H1 (cell line): ENCODE measurements around the gene TNN. TPM values are rescaled to one million over a fixed set of nuclear protein-coding genes. Genes with fewer than 3 reads are reported as not detected.

Experiments
- CTCF ChIA-PET: fragments of 300-600 bp; sonication (Branson Sonifier 250); formaldehyde crosslinking; loops from one replicate; lab custom pipeline; 2021; ENCODE audit not compliant: partially characterized antibody; lab: Charles Lee
- POLR2A ChIA-PET: fragments of 300-600 bp; sonication (Branson Sonifier 250); formaldehyde crosslinking; loops from one replicate; lab custom pipeline; 2021; ENCODE audit warnings: inconsistent platforms; ENCODE audit not compliant: partially characterized antibody; lab: Charles Lee
- DNase-seq, 2 experiments: peaks; one replicate each; pipeline versions ENCODE4 v3.0.0 to v3.0.0-alpha.2; 2010 to 2022; ENCODE audit warnings: low spot score in 2 of 2, low read depth in 1 of 2, mixed read lengths in 1 of 2
- FAIRE-seq: peaks from 2 replicates; lab custom pipeline; 2011; peaks lifted over from hg19 to GRCh38; lab: Jason Lieb, UNC
- H2AFZ ChIP-seq: 2 replicates; pipeline ENCODE4 v1.8.1; 2012; ENCODE audit warnings: low read length, inconsistent platforms
- H2AK5ac ChIP-seq: 2 replicates; pipeline ENCODE4 v1.6.1; 2013; ENCODE audit warnings: low read depth, low read length
- H2BK120ac ChIP-seq: replicated peaks from 2 replicates; pipeline ENCODE3; 2013; ENCODE audit warnings: low read depth, low read length, inconsistent platforms
- H2BK12ac ChIP-seq: 2 replicates; pipeline ENCODE4 v1.6.1; 2013; ENCODE audit warnings: low read depth, low read length
- H2BK15ac ChIP-seq: 2 replicates; pipeline ENCODE4 v1.6.1; 2013; ENCODE audit warnings: low read length
- H2BK20ac ChIP-seq: 2 replicates; pipeline ENCODE4 v1.6.1; 2013; ENCODE audit warnings: low read length
- H2BK5ac ChIP-seq: 2 replicates; pipeline ENCODE4 v1.6.1; 2013; ENCODE audit warnings: low read depth, low read length
- H3K14ac ChIP-seq: 2 replicates; pipeline ENCODE4 v1.6.1; 2013; ENCODE audit warnings: inconsistent platforms; ENCODE audit not compliant: insufficient read length
- H3K18ac ChIP-seq: 2 replicates; pipeline ENCODE4 v1.6.1; 2013; ENCODE audit warnings: low read length; ENCODE audit errors: extremely low read depth
- H3K23ac ChIP-seq: 2 replicates; pipeline ENCODE4 v1.6.1; 2013; ENCODE audit warnings: inconsistent platforms; ENCODE audit not compliant: insufficient read length
- H3K23me2 ChIP-seq: 2 replicates; pipeline ENCODE4 v1.6.1; 2013; ENCODE audit warnings: low read depth, low read length
- H3K27ac ChIP-seq: 2 replicates; pipeline ENCODE4 v1.6.1; 2011; ENCODE audit warnings: low read depth, low read length, inconsistent platforms
- H3K27me3 ChIP-seq, 4 experiments: replicated peaks in 1 of 4; 1 replicate in 1 of 4; 2 replicates in 3 of 4; pipeline versions ENCODE4 v1.6.1 to v1.8.1; 2011 to 2013; ENCODE audit warnings: low read length in 3 of 4, mild to moderate bottlenecking in 3 of 4, inconsistent platforms in 2 of 4, mixed read lengths in 2 of 4, moderate library complexity in 1 of 4; ENCODE audit not compliant: control insufficient read depth in 3 of 4, insufficient read depth in 3 of 4; ENCODE audit errors: extremely low read depth in 1 of 4
- H3K36me3 ChIP-seq, 4 experiments: 2 replicates each; pipeline versions ENCODE4 v1.6.1 to v1.8.1; 2011 to 2013; ENCODE audit warnings: mild to moderate bottlenecking in 4 of 4, low read length in 3 of 4, moderate library complexity in 2 of 4, control low read depth in 1 of 4, inconsistent platforms in 1 of 4; ENCODE audit not compliant: insufficient read depth in 4 of 4, control insufficient read depth in 2 of 4
- H3K4ac ChIP-seq: replicated peaks from 2 replicates; pipeline ENCODE3; 2013; ENCODE audit warnings: low read length, low read depth, mixed read lengths, inconsistent platforms; ENCODE audit not compliant: insufficient read length
- H3K4me1 ChIP-seq, 4 experiments: replicated peaks in 1 of 4; 1 replicate in 1 of 4; 2 replicates in 3 of 4; pipeline versions ENCODE4 v1.6.1 to v1.8.1; 2011 to 2013; ENCODE audit warnings: low read length in 3 of 4, inconsistent platforms in 2 of 4, mixed read lengths in 1 of 4; ENCODE audit not compliant: insufficient read depth in 4 of 4, control insufficient read depth in 3 of 4
- H3K4me2 ChIP-seq, 2 experiments: 2 replicates each; pipeline versions ENCODE4 v1.6.1 to v1.8.1; 2011 to 2013; ENCODE audit warnings: low read depth in 2 of 2, low read length in 2 of 2, control low read depth in 1 of 2, inconsistent platforms in 1 of 2, mild to moderate bottlenecking in 1 of 2; ENCODE audit not compliant: insufficient read depth in 1 of 2
- H3K4me3 ChIP-seq, 4 experiments: fragments of 200-600, 300-600 bp in 1 of 4; sonication (generic), shearing (Covaris generic), sonication (Bioruptor Twin) in 1 of 4; 2 replicates each; pipeline versions ENCODE4 v1.5.1 to v1.8.1; 2011 to 2016; ENCODE audit warnings: low read length in 4 of 4, low read depth in 3 of 4, control low read depth in 2 of 4, inconsistent platforms in 2 of 4, mild to moderate bottlenecking in 2 of 4, mixed read lengths in 1 of 4, moderate library complexity in 1 of 4; ENCODE audit not compliant: insufficient read depth in 2 of 4; ENCODE audit errors: extremely low read depth in 1 of 4
- H3K56ac ChIP-seq: replicated peaks from 2 replicates; pipeline ENCODE3; 2013; ENCODE audit warnings: low read depth, mild to moderate bottlenecking, mixed read lengths, low read length, inconsistent platforms; ENCODE audit not compliant: insufficient read length
- H3K79me1 ChIP-seq: 2 replicates; pipeline ENCODE4 v1.6.1; 2013; ENCODE audit warnings: low read depth, low read length, control low read depth
- H3K79me2 ChIP-seq, 2 experiments: 2 replicates each; pipeline versions ENCODE4 v1.6.1 to v1.8.1; 2012 to 2013; ENCODE audit warnings: low read length in 2 of 2, mild to moderate bottlenecking in 2 of 2, inconsistent platforms in 1 of 2; ENCODE audit not compliant: insufficient read depth in 2 of 2, control insufficient read depth in 1 of 2
- H3K9ac ChIP-seq, 4 experiments: replicated peaks in 1 of 4; 1 replicate in 1 of 4; 2 replicates in 3 of 4; pipeline versions ENCODE4 v1.6.1 to v1.8.1; 2011 to 2013; ENCODE audit warnings: low read depth in 3 of 4, low read length in 3 of 4, control low read depth in 2 of 4, mild to moderate bottlenecking in 2 of 4, moderate library complexity in 2 of 4, inconsistent platforms in 1 of 4; ENCODE audit errors: extremely low read depth in 1 of 4
- H3K9me3 ChIP-seq, 2 experiments: 2 replicates each; pipeline versions ENCODE4 v1.6.1 to v1.8.1; 2012 to 2013; ENCODE audit warnings: mild to moderate bottlenecking in 2 of 2, moderate library complexity in 2 of 2, control low read depth in 1 of 2, inconsistent platforms in 1 of 2, low read depth in 1 of 2, low read length in 1 of 2, mixed read lengths in 1 of 2; ENCODE audit not compliant: insufficient read depth in 2 of 2
- H4K20me1 ChIP-seq, 2 experiments: replicated peaks in 1 of 2; 2 replicates each; pipeline versions ENCODE3 to v1.8.1; 2011 to 2013; ENCODE audit warnings: inconsistent platforms in 2 of 2, low read length in 2 of 2, mild to moderate bottlenecking in 1 of 2; ENCODE audit not compliant: insufficient read depth in 2 of 2, control insufficient read depth in 1 of 2
- H4K5ac ChIP-seq: 2 replicates; pipeline ENCODE4 v1.6.1; 2013; ENCODE audit warnings: low read length, low read depth, mixed read lengths, inconsistent platforms; ENCODE audit not compliant: insufficient read length
- H4K8ac ChIP-seq: 2 replicates; pipeline ENCODE4 v1.8.0; 2013; ENCODE audit warnings: mild to moderate bottlenecking, moderate library complexity, low read length, inconsistent platforms; ENCODE audit not compliant: insufficient read depth; ENCODE audit errors: extremely low read depth
- H4K91ac ChIP-seq: replicated peaks from 2 replicates; pipeline ENCODE3; 2013; ENCODE audit warnings: low read length, mixed read lengths, inconsistent platforms; ENCODE audit not compliant: insufficient read length
- BACH1 ChIP-seq: IDR thresholded peaks from 2 replicates; pipeline ENCODE4 v1.6.1; 2012; ENCODE audit warnings: low read length, improper control_type of control experiment
- BCL11A ChIP-seq, 2 experiments: IDR thresholded peaks; one replicate each; pipeline ENCODE4 v1.6.1; 2011; ENCODE audit warnings: low read depth in 2 of 2, low read length in 2 of 2, mild to moderate bottlenecking in 2 of 2
- BRCA1 ChIP-seq: IDR thresholded peaks from 2 replicates; pipeline ENCODE4 v1.6.1; 2012; ENCODE audit warnings: low read depth, low read length, improper control_type of control experiment
- CHD2 ChIP-seq: IDR thresholded peaks from 2 replicates; pipeline ENCODE4 v1.6.1; 2012; ENCODE audit warnings: low read length, improper control_type of control experiment
- E2F6 ChIP-seq: IDR thresholded peaks from 2 replicates; pipeline ENCODE4 v1.6.1; 2012; ENCODE audit warnings: inconsistent platforms
- EP300 ChIP-seq, 2 experiments: IDR thresholded peaks; 1 replicate in 1 of 2; 2 replicates in 1 of 2; pipeline ENCODE4 v1.6.1; 2011 to 2012; ENCODE audit warnings: low read depth in 2 of 2, low read length in 2 of 2, mild to moderate bottlenecking in 2 of 2, borderline replicate concordance in 1 of 2, inconsistent platforms in 1 of 2, moderate library complexity in 1 of 2
- EZH2 ChIP-seq: fragments of 200-600 bp; sonication (generic); IDR thresholded peaks from 2 replicates; pipeline ENCODE4 v1.7.1; 2012; ENCODE audit warnings: low read depth, mild to moderate bottlenecking, moderate library complexity, low read length, inconsistent platforms; ENCODE audit not compliant: severe bottlenecking
- MAFK ChIP-seq: IDR thresholded peaks from 2 replicates; pipeline ENCODE4 v1.6.1; 2012; ENCODE audit warnings: low read depth, mild to moderate bottlenecking, improper control_type of control experiment, low read length
- NRF1 ChIP-seq: IDR thresholded peaks from 2 replicates; pipeline ENCODE4 v1.6.1; 2011; ENCODE audit warnings: mild to moderate bottlenecking, low read depth, low read length, improper control_type of control experiment
- POLR2A ChIP-seq, 2 experiments: IDR thresholded peaks; 1 replicate in 1 of 2; 2 replicates in 1 of 2; pipeline ENCODE4 v1.6.1; 2011; ENCODE audit warnings: low read depth in 2 of 2, low read length in 2 of 2, mild to moderate bottlenecking in 2 of 2; ENCODE audit errors: control extremely low read depth in 1 of 2
- SIN3A ChIP-seq, 2 experiments: IDR thresholded peaks in 1 of 2; conservative IDR thresholded peaks in 1 of 2; 2 replicates each; pipeline ENCODE4 v1.6.1; 2011 to 2012; ENCODE audit warnings: low read length in 2 of 2, improper control_type of control experiment in 1 of 2, low read depth in 1 of 2, mild to moderate bottlenecking in 1 of 2
- SP1 ChIP-seq: IDR thresholded peaks from 2 replicates; pipeline ENCODE4 v1.6.1; 2011; ENCODE audit warnings: low read depth, low read length
- TAF1 ChIP-seq: IDR thresholded peaks from 2 replicates; pipeline ENCODE4 v1.6.1; 2011; ENCODE audit warnings: mild to moderate bottlenecking, low read depth, low read length
- TEAD4 ChIP-seq: IDR thresholded peaks from 2 replicates; pipeline ENCODE4 v1.6.1; 2012; ENCODE audit warnings: low read depth, low read length, inconsistent platforms, mixed read lengths
- YY1 ChIP-seq: IDR thresholded peaks from 2 replicates; pipeline ENCODE4 v1.6.1; 2011; ENCODE audit warnings: low read depth, mild to moderate bottlenecking, low read length
- WGBS, 2 experiments: shearing (Covaris generic) in 1 of 2; methylation state at CpG; one replicate each; pipeline versions ENCODE4 v1.1.6 to v1.1.7; 2013 to 2015; ENCODE audit warnings: low lambda C conversion rate in 2 of 2, mixed read lengths in 2 of 2, inconsistent platforms in 1 of 2, low coverage in 1 of 2, missing lambda C conversion rate in 1 of 2; ENCODE audit not compliant: insufficient replicate concordance in 2 of 2, insufficient coverage in 1 of 2, insufficient read length in 1 of 2; ENCODE audit errors: extremely low coverage in 1 of 2, missing lambda C conversion rate in 1 of 2; 5-methylcytosine and 5-hydroxymethylcytosine counted together
- polyA plus RNA-seq, 7 experiments: library from polyadenylated mRNA; depleted of rRNA in 3 of 7; stranded (reverse) in 5 of 7; unstranded in 2 of 7; fragments of >200 nt in 5 of 7; fragments of 200-250 nt in 2 of 7; gene quantifications; 1 replicate in 5 of 7; 2 replicates in 1 of 7; 4 replicates in 1 of 7; pipeline versions ENCODE4 v1.2.1 to v1.2.3, GENCODE V29; 2011 to 2013; ENCODE audit warnings: missing spikeins in 2 of 7, mixed read lengths in 2 of 7
- total RNA-seq: library from RNA; stranded (reverse); fragmentation: NEBNext Ultra II Directional; extraction: Animal tissue kit (Norgen Biotek cat#: 25700); gene quantifications from 2 replicates; pipeline ENCODE4 v1.2.1, GENCODE V29; 2021

Gene TNN
- total and polyA plus RNA-seq, 2 of the 8 experiments (the other 6 are each of a cell fraction or from before 2014, with no cell fraction given): 0.21 to 0.30 TPM

GRCh38 chr1:175097361-175097760, 29.7 kb downstream of the TNN start:
- H2BK15ac ChIP-seq: no peak overlapping the region
- no peak overlapping the region for H3K9ac ChIP-seq
- H3K27ac ChIP-seq: no peak overlapping the region
- no peak overlapping the region for H4K91ac ChIP-seq
- no peaks in the 10 kb centered on the region for H3K4me1 ChIP-seq
- no peaks in the 10 kb centered on the region for H3K36me3 ChIP-seq
- H2BK5ac ChIP-seq: no peak overlapping the region
- H3K79me1 ChIP-seq: no peaks in the 10 kb centered on the region
- H4K8ac ChIP-seq: no peak overlapping the region
- FAIRE-seq (no peak), DNase-seq (no peak)
- no peak overlapping the region for H3K56ac ChIP-seq
- no peak overlapping the region for H3K4me3 ChIP-seq
- H4K20me1 ChIP-seq: no peaks in the 10 kb centered on the region
- WGBS, 2 experiments: 88% methylated on average over 9 of the region's 9 CpGs; no CpG with 5 or more reads in 1 of the 2 experiments
- H3K23me2 ChIP-seq: no peaks in the 10 kb centered on the region
- no peak overlapping the region for H2BK120ac ChIP-seq
- no peaks in the 10 kb centered on the region for H3K79me2 ChIP-seq
- H2AFZ ChIP-seq: no peak overlapping the region
- H3K18ac ChIP-seq: no peak overlapping the region
- H3K14ac ChIP-seq: no peak overlapping the region
- no peak overlapping the region for H3K4me2 ChIP-seq
- no peak overlapping the region for H3K4ac ChIP-seq
- POLR2A ChIA-PET: no interaction called here
- no peak overlapping the region for H3K23ac ChIP-seq
- H2BK12ac ChIP-seq: no peak overlapping the region
- no peaks in the 10 kb centered on the region; a peak in 1 of 7 replicates for H3K27me3 ChIP-seq
- H4K5ac ChIP-seq: no peak overlapping the region
- H2BK20ac ChIP-seq: no peak overlapping the region
- CTCF ChIA-PET: interaction anchor here (0.6 to 1.9 kb wide), 8 partner anchors 11 to 67 kb away, joined by 3 to 6 read pairs (median 4); no protein-coding TSS in a partner anchor
- H3K9me3 ChIP-seq: peaks cover 0 to 3% of the 10 kb centered on the region in 2 experiments; a peak in 1 of 4 replicates
- H2AK5ac ChIP-seq: no peak overlapping the region
- TF ChIP-seq TEAD4 (no peak), BACH1 (no peak), TAF1 (no peak), POLR2A (IDR thresholded peaks at IDR 0.05; ENCODE audit: control extremely low read depth in 1 of 2, low read depth in 2 of 2, low read length in 2 of 2) (no peak), BRCA1 (no peak), CHD2 (no peak), YY1 (no peak), E2F6 (no peak), EZH2 (no peak), MAFK (no peak), SIN3A (conservative IDR thresholded peaks at IDR 0.05 in 1 of 2, IDR thresholded peaks at IDR 0.05 in 1 of 2; ENCODE audit: low read depth in 1 of 2, low read length in 2 of 2) (no peak), SP1 (no peak), EP300 (IDR thresholded peaks at IDR 0.05; ENCODE audit: borderline replicate concordance in 1 of 2, low read depth in 2 of 2, low read length in 2 of 2) (no peak), BCL11A (IDR thresholded peaks at IDR 0.05; ENCODE audit: low read depth in 2 of 2, low read length in 2 of 2) (no peak), NRF1 (no peak)
